NB4 (cell line): ENCODE measurements around the gene RPN2.

Experiments
- DNase-seq: peaks from one replicate; pipeline ENCODE4 v3.0.0; 2010; ENCODE audit warnings: low read depth
- H3K4me3 ChIP-seq: one replicate; pipeline ENCODE4 v1.5.1; 2011; ENCODE audit warnings: mild to moderate bottlenecking, low read depth, low read length, moderate library complexity
- MYC ChIP-seq: IDR thresholded peaks from 2 replicates; pipeline ENCODE4 v1.6.1; 2011; ENCODE audit warnings: low read depth, low read length
- POLR2A ChIP-seq: IDR thresholded peaks from 2 replicates; pipeline ENCODE4 v1.6.1; 2011; ENCODE audit warnings: mild to moderate bottlenecking; ENCODE audit not compliant: insufficient read length; ENCODE audit errors: extremely low read depth
- TF ChIP-seq, protein P1 (sequence below): IDR thresholded peaks from one replicate; pipeline ENCODE4 v1.5.1; 2012; ENCODE audit warnings: low read depth, low read length
- TF ChIP-seq, protein P2 (sequence below): IDR thresholded peaks from 2 replicates; pipeline ENCODE4 v1.6.1; 2011; ENCODE audit warnings: low read depth, low read length

The RPN2 gene

DNA sequence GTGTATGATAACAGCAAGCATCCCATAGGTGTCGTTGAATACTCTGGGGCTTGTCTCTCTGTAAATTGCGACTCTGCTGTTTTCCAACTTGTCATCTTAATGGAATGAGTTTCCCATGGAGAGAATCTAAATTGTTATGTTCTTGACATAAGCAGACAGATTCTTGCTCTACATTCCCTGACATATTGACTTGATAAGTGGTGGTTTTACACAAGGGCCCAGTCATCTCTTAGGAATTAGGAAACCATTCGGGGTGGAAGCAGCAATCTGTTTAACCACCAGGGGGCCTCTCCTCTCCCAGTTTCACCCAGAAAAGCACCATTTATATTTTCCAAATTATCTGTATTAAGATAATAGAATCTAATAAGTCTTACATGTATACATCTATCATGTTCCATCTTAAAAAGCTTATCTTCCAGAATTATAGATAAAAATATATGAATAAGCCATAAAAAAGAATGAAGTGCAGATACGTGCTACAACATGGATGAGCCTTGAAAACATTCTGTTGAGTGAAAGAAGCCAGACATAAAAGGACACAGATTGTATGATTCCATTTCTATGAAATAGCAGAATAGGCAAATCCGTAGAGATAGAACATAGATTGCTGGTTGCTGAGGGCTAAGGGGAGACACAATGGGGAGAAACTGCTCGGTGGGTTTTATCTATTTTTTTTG, 23.3 kb downstream of the RPN2 start:
- no peak overlapping the region for H3K4me3 ChIP-seq
- TF ChIP-seq, protein P1, sequence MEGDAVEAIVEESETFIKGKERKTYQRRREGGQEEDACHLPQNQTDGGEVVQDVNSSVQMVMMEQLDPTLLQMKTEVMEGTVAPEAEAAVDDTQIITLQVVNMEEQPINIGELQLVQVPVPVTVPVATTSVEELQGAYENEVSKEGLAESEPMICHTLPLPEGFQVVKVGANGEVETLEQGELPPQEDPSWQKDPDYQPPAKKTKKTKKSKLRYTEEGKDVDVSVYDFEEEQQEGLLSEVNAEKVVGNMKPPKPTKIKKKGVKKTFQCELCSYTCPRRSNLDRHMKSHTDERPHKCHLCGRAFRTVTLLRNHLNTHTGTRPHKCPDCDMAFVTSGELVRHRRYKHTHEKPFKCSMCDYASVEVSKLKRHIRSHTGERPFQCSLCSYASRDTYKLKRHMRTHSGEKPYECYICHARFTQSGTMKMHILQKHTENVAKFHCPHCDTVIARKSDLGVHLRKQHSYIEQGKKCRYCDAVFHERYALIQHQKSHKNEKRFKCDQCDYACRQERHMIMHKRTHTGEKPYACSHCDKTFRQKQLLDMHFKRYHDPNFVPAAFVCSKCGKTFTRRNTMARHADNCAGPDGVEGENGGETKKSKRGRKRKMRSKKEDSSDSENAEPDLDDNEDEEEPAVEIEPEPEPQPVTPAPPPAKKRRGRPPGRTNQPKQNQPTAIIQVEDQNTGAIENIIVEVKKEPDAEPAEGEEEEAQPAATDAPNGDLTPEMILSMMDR: peak; percentile 89
- no peak for TF ChIP-seq POLR2A
- DNase-seq: peak; percentile 63

DNA sequence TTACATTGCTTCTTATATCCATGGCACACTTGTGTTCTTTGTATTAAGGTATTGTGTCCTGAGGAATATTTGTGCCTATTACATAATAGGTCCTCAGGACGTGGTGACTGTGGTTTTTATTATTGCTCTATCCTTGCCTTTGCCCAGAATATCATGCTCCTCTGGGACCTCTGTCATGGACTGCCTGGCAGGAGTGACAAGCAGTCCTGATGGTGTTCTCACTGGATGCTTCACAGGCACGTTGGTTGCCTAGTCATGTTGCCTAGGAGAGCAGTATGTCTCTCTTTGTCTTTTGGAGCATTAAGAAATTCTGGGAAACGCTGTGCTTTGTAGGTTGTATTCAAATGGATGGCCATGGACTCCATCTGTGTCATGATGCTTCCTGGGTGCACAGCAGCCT, 24.9 kb downstream of the RPN2 start:
- TF ChIP-seq POLR2A: no peak
- TF ChIP-seq, protein P1: no peak
- TF ChIP-seq, protein P2, sequence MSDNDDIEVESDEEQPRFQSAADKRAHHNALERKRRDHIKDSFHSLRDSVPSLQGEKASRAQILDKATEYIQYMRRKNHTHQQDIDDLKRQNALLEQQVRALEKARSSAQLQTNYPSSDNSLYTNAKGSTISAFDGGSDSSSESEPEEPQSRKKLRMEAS: no peak
- TF ChIP-seq MYC: no peak
- H3K4me3 ChIP-seq: no peak overlapping the region
- DNase-seq: no peak

DNA sequence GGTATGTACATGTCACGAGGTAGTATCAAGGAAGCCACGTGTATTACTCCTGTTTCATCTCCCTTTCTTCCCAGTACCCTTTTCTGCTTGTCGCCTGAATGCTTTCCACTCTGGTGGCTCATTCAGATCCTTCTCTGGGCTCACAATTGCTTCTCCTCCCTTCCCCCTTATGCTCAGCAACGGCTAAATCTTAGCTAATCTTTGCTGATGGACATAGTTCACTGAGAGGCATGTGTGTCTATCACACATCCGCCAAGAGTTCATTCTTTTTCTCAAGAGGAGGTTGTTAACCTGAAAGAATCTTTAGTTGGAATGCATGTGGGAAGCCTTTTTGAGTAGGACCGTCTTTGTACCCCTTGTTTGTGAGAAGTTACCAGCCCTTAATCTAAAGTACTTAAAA, 26.0 kb downstream of the RPN2 start:
- no peak for TF ChIP-seq MYC
- TF ChIP-seq, protein P1: no peak
- TF ChIP-seq, protein P2: no peak
- TF ChIP-seq POLR2A: no peak
- no peak for DNase-seq
- no peak overlapping the region for H3K4me3 ChIP-seq

DNA sequence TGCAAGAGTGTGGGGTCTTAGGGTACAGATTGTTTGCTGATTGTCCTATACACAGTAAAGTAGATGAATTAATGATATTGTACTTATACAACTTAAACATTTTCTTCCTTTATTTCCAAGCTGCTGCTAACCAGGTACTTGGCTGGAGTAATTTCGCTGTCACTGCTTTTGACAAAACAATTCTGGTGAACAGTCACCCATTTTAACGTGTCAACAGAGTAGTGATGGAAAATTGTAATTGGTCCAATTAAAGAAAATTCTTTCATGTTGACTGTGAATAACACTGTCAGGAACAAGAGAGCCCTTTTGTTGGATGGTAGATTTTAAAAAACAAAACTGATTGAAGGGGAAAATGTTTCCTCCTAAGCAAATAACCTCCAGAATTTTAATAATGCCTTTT, 26.7 kb downstream of the RPN2 start:
- H3K4me3 ChIP-seq: no peak overlapping the region
- no peak for DNase-seq
- no peak for TF ChIP-seq MYC
- TF ChIP-seq, protein P1: no peak
- TF ChIP-seq, protein P2: no peak
- no peak for TF ChIP-seq POLR2A

DNA sequence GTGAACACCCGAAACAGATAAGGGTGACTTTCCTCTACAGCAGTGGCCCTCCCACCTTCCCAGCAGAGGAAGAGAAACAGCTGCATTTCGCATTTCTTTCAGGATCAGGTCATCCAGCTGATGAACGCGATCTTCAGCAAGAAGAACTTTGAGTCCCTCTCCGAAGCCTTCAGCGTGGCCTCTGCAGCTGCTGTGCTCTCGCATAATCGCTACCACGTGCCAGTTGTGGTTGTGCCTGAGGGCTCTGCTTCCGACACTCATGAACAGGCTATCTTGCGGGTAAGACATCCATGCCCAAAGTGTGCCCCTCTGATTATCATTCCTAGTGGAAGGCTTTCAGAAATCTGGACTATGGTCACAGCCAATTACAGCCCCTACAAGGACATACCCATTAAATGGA, 28.0 kb downstream of the RPN2 start:
- H3K4me3 ChIP-seq: no peak overlapping the region
- TF ChIP-seq, protein P2: no peak
- TF ChIP-seq, protein P1: no peak
- no peak for TF ChIP-seq POLR2A
- TF ChIP-seq MYC: no peak

DNA sequence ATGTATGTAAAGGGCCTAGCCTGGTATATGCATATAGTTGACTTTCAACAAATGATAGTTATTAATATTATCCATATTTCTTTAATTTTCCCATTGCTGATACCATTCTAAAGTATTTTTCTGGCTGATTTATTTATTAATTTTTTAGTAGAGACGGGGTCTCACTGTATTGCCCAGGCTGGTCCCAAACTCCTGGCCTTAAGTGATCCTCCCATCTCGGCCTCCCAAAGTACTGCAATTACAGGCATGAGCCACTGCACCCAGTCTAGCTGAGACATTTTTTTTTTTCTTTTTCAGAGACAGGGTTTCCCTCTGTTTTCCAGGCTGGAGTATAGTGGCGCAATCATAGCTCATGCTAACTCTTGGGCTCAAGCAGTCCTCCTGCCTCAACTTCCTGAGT, 30.1 kb downstream of the RPN2 start:
- TF ChIP-seq POLR2A (no peak), MYC (no peak)
- TF ChIP-seq, protein P1: no peak
- TF ChIP-seq, protein P2: no peak
- DNase-seq: no peak
- no peak overlapping the region for H3K4me3 ChIP-seq

More for the DNA sequence above, 28.0 kb downstream of the RPN2 start:
- no peak for DNase-seq
